ENCODE results near the gene CMTM8. TPM values are rescaled to one million over a fixed set of nuclear protein-coding genes. Genes with fewer than 3 reads are reported as not detected.

Gene CMTM8
- total and polyA plus RNA-seq, 9 donors = 0.53 to 3.9 (median 2.4) TPM

DNA sequence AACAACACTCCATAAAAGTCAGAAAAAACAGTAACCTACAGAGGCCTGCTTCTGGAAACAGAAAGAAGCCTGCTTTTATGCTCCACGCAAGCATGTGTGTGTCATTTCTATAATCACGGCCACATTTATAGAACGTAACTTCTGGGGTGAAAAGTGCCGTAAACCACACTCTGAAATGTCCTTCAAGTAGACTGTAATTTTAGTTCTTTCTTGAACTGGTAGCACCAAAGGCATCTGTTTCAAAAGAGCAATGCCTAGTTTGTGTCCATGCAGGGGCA, 133.7 kb downstream of the CMTM8 start:
- no peak overlapping the region for H3K27ac ChIP-seq (ENCODE audit: low read length)
- H3K4me3 ChIP-seq (ENCODE audit: low read length) = no peak overlapping the region
- H3K9me3 ChIP-seq (replicated peaks; ENCODE audit: control insufficient read depth, low read depth, low read length) = no peaks in the 10 kb centered on the region
- no peaks in the 10 kb centered on the region for H3K36me3 ChIP-seq (ENCODE audit: control insufficient read depth, insufficient read depth, low read length)
- H3K4me1 ChIP-seq (ENCODE audit: control insufficient read depth, insufficient read depth, low read length) = peaks cover 2% of the 10 kb centered on the region
- 76% methylated on average over 4 of the region's 4 CpGs for WGBS (ENCODE audit: insufficient coverage)
- H3K27me3 ChIP-seq (ENCODE audit: control insufficient read depth, insufficient read depth, low read length) = no peaks in the 10 kb centered on the region
- no peak for DNase-seq

- Histone ChIP-seq H3K4me1 (ENCODE audit: control insufficient read depth, insufficient read depth, low read length) (peaks cover 2% of the 10 kb centered on the region), H3K4me3 (ENCODE audit: low read length) (no peak overlapping the region), H3K36me3 (ENCODE audit: control insufficient read depth, insufficient read depth, low read length) (no peaks in the 10 kb centered on the region), H3K27me3 (ENCODE audit: control insufficient read depth, insufficient read depth, low read length) (no peaks in the 10 kb centered on the region), H3K9me3 (replicated peaks; ENCODE audit: control insufficient read depth, low read depth, low read length) (no peaks in the 10 kb centered on the region), H3K27ac (ENCODE audit: low read length) (no peak overlapping the region)
- WGBS (ENCODE audit: insufficient coverage) = 67% methylated on average over 1 of the region's 5 CpGs
- no peak for DNase-seq
Observed at GRCh38 chr3:32373276-32373675, 134.8 kb downstream of the CMTM8 start.

- Histone ChIP-seq H3K9me3 (replicated peaks; ENCODE audit: control insufficient read depth, low read depth, low read length) (no peaks in the 10 kb centered on the region), H3K4me1 (ENCODE audit: control insufficient read depth, insufficient read depth, low read length) (peaks cover 2% of the 10 kb centered on the region), H3K4me3 (ENCODE audit: low read length) (no peak overlapping the region), H3K27ac (ENCODE audit: low read length) (no peak overlapping the region), H3K36me3 (ENCODE audit: control insufficient read depth, insufficient read depth, low read length) (no peaks in the 10 kb centered on the region), H3K27me3 (ENCODE audit: control insufficient read depth, insufficient read depth, low read length) (no peaks in the 10 kb centered on the region)
- no peak for DNase-seq
- no CpG with 5 or more reads among the region's 5 CpGs for WGBS (ENCODE audit: insufficient coverage)
Observed at GRCh38 chr3:32373844-32374243, 135.4 kb downstream of the CMTM8 start.

GRCh38 chr3:32374788-32375595, 136.5 kb downstream of the CMTM8 start:
- H3K36me3 ChIP-seq (ENCODE audit: control insufficient read depth, insufficient read depth, low read length) = no peaks in the 10 kb centered on the region
- 57% methylated on average over 7 of the region's 12 CpGs for WGBS (ENCODE audit: insufficient coverage)
- peak; percentile 80 for DNase-seq
- H3K27me3 ChIP-seq (ENCODE audit: control insufficient read depth, insufficient read depth, low read length) = no peaks in the 10 kb centered on the region
- H3K27ac ChIP-seq (ENCODE audit: low read length) = no peak overlapping the region
- no peak overlapping the region for H3K4me3 ChIP-seq (ENCODE audit: low read length)
- no peaks in the 10 kb centered on the region for H3K9me3 ChIP-seq (replicated peaks; ENCODE audit: control insufficient read depth, low read depth, low read length)
- peaks cover 2% of the 10 kb centered on the region for H3K4me1 ChIP-seq (ENCODE audit: control insufficient read depth, insufficient read depth, low read length)

DNA sequence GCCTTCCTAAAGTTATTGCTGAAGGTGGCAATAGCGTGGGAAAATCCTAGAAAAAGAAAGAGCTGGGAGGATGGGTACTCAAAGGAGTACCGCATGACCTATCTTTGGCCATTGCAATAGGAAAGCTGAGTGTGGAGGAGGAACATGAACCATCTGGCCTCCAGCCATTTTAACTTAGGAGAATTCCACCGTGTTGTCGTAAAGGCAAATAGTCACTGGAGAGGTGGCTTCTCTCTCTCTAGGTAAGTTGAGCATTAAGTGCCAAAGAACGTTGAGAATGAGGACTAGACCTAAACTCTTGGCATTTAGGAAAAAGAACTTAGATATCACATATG, 137.1 kb downstream of the CMTM8 start:
- Histone ChIP-seq H3K27ac (ENCODE audit: low read length) (no peak overlapping the region), H3K4me3 (ENCODE audit: low read length) (no peak overlapping the region), H3K4me1 (ENCODE audit: control insufficient read depth, insufficient read depth, low read length) (peaks cover 2% of the 10 kb centered on the region), H3K27me3 (ENCODE audit: control insufficient read depth, insufficient read depth, low read length) (no peaks in the 10 kb centered on the region), H3K9me3 (replicated peaks; ENCODE audit: control insufficient read depth, low read depth, low read length) (no peaks in the 10 kb centered on the region), H3K36me3 (ENCODE audit: control insufficient read depth, insufficient read depth, low read length) (no peaks in the 10 kb centered on the region)
- WGBS (ENCODE audit: insufficient coverage) = 94% methylated on average over 2 of the region's 5 CpGs
- DNase-seq = no peak

DNA sequence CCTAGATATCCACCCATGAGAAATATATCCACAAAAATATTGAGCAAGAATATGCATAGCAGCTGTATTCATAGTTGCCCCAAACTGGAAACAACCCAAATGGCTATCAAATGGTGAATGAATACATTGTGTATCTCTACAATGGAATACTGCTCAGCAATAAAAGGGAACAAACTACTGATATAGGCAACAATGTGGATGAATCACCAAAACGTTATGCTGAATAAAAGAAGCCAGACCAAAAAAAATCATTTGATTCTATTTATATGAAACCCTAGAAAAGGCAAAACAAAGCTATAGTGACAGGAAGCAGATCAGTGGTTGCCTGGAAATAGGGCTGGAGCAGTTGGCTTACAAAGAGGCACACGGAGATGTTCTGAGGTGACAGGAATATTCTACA, 137.6 kb downstream of the CMTM8 start:
- peaks cover 2% of the 10 kb centered on the region for H3K4me1 ChIP-seq (ENCODE audit: control insufficient read depth, insufficient read depth, low read length)
- no peaks in the 10 kb centered on the region for H3K9me3 ChIP-seq (replicated peaks; ENCODE audit: control insufficient read depth, low read depth, low read length)
- no peaks in the 10 kb centered on the region for H3K36me3 ChIP-seq (ENCODE audit: control insufficient read depth, insufficient read depth, low read length)
- no peak overlapping the region for H3K27ac ChIP-seq (ENCODE audit: low read length)
- no peak for DNase-seq
- no CpG with 5 or more reads among the region's 2 CpGs for WGBS (ENCODE audit: insufficient coverage)
- H3K4me3 ChIP-seq (ENCODE audit: low read length) = no peak overlapping the region
- no peaks in the 10 kb centered on the region for H3K27me3 ChIP-seq (ENCODE audit: control insufficient read depth, insufficient read depth, low read length)

DNA sequence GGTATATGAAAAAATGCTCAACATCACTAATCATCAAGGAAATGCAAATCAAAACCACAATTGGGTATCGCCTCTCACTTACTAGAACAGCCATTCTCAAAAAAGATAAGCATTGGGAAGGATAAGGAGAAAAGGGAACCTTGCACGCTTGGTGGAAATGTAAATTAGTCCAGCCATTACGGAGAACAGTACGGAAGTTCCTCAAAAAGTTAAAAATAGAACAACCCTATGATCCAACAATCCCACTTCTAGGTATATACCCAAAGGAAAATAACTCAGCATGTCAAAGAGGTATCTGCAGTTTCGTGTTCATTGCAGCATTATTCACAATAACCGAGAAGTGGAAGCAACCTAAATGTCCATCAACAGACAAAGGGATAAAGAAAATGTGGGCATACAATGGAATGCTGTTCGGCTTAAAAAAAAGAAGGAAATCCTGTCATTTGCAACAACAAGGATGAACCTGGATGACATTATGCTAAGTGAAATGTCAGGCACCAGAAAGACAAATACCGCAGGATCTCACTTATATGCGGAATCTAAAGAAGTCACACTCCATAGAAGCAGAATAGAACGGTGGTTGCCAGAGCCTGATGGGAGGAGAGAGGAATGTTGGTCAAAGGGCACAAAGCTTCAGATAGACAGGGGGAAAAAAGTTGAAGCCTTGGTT, 141.5 kb downstream of the CMTM8 start:
- DNase-seq = no peak

GRCh38 chr3:32381922-32382321, 143.4 kb downstream of the CMTM8 start:
- 90% methylated on average over 2 of the region's 7 CpGs for WGBS (ENCODE audit: insufficient coverage)
- Histone ChIP-seq H3K27me3 (ENCODE audit: control insufficient read depth, insufficient read depth, low read length) (no peaks in the 10 kb centered on the region), H3K4me3 (ENCODE audit: low read length) (no peak overlapping the region), H3K9me3 (replicated peaks; ENCODE audit: control insufficient read depth, low read depth, low read length) (peaks cover 8% of the 10 kb centered on the region), H3K36me3 (ENCODE audit: control insufficient read depth, insufficient read depth, low read length) (no peaks in the 10 kb centered on the region), H3K27ac (ENCODE audit: low read length) (no peak overlapping the region), H3K4me1 (ENCODE audit: control insufficient read depth, insufficient read depth, low read length) (peaks cover 4% of the 10 kb centered on the region)
- DNase-seq = no peak

More for the DNA sequence above, 141.5 kb downstream of the CMTM8 start:
- Histone ChIP-seq H3K9me3 (replicated peaks; ENCODE audit: control insufficient read depth, low read depth, low read length) (peaks cover 8% of the 10 kb centered on the region), H3K4me1 (ENCODE audit: control insufficient read depth, insufficient read depth, low read length) (peaks cover under 1% of the 10 kb centered on the region), H3K27me3 (ENCODE audit: control insufficient read depth, insufficient read depth, low read length) (no peaks in the 10 kb centered on the region), H3K36me3 (ENCODE audit: control insufficient read depth, insufficient read depth, low read length) (no peaks in the 10 kb centered on the region), H3K4me3 (ENCODE audit: low read length) (no peak overlapping the region), H3K27ac (ENCODE audit: low read length) (no peak overlapping the region)
- WGBS (ENCODE audit: insufficient coverage) = 92% methylated on average over 2 of the region's 10 CpGs

DNA sequence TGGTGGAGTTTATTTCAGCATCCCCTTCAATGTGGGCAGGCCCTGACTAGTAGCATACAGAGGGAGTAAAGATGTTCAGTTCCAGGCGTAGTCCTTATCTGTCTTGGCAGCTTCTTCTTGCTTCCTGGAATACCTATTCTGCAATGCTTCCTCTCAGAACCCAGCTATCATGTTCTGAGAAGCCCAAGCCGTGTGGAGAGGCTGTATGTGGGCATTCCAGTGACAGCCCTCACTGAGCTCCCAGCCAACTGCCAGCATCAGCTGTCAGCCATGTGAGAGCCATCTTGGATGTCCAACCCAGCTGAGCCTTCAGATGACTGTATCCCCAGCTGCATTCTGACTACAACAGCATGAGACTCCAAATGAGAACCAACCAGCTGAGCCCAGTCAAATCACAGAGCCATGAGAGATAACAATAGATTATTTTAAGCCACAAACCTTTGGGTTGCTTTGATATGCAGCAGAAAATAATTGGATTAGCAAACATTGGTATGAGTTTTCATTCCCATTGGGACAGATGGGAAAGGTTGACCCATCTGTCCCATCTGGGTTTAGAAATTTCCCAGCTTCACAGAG, 144.7 kb downstream of the CMTM8 start:
- Histone ChIP-seq H3K4me3 (ENCODE audit: low read length) (no peak overlapping the region), H3K4me1 (ENCODE audit: control insufficient read depth, insufficient read depth, low read length) (peaks cover 4% of the 10 kb centered on the region), H3K9me3 (replicated peaks; ENCODE audit: control insufficient read depth, low read depth, low read length) (peaks cover 8% of the 10 kb centered on the region), H3K27me3 (ENCODE audit: control insufficient read depth, insufficient read depth, low read length) (no peaks in the 10 kb centered on the region), H3K27ac (ENCODE audit: low read length) (no peak overlapping the region), H3K36me3 (ENCODE audit: control insufficient read depth, insufficient read depth, low read length) (no peaks in the 10 kb centered on the region)
- no peak for DNase-seq
- 29% methylated on average over 1 of the region's 2 CpGs for WGBS (ENCODE audit: insufficient coverage)

- H3K27me3 ChIP-seq (ENCODE audit: control insufficient read depth, insufficient read depth, low read length) = no peaks in the 10 kb centered on the region
- no peak overlapping the region for H3K4me3 ChIP-seq (ENCODE audit: low read length)
- H3K36me3 ChIP-seq (ENCODE audit: control insufficient read depth, insufficient read depth, low read length) = no peaks in the 10 kb centered on the region
- H3K27ac ChIP-seq (ENCODE audit: low read length) = no peak overlapping the region
- peaks cover 8% of the 10 kb centered on the region for H3K9me3 ChIP-seq (replicated peaks; ENCODE audit: control insufficient read depth, low read depth, low read length)
- DNase-seq = peak; percentile 87
- peaks cover 4% of the 10 kb centered on the region for H3K4me1 ChIP-seq (ENCODE audit: control insufficient read depth, insufficient read depth, low read length)
- 21% methylated on average over 3 of the region's 5 CpGs for WGBS (ENCODE audit: insufficient coverage)
Observed at GRCh38 chr3:32384938-32385337, 146.5 kb downstream of the CMTM8 start.

Data from muscle of leg (tissue), 11 donors.